ENCODE data around the gene ELF2. TPM values are rescaled to one million over a fixed set of nuclear protein-coding genes. Genes with fewer than 3 reads are reported as not detected.

ELF2 gene
- polyA plus RNA-seq, 1 donor from 2014 or later: 105 TPM

GRCh38 chr4:139191373-139191772, 14.4 kb upstream of the ELF2 start:
- H3K4me2 ChIP-seq (ENCODE audit: low read length): no peak overlapping the region
- H3K27me3 ChIP-seq (ENCODE audit: insufficient read depth, low read depth, low read length): no peaks in the 10 kb centered on the region
- no peaks in the 10 kb centered on the region for H3K9me3 ChIP-seq (ENCODE audit: low read length)
- H4K20me1 ChIP-seq (ENCODE audit: insufficient read depth): no peaks in the 10 kb centered on the region
- H3K79me2 ChIP-seq (replicated peaks; ENCODE audit: insufficient read depth, low read length): no peaks in the 10 kb centered on the region
- no peak overlapping the region for H3K4me3 ChIP-seq (ENCODE audit: low read length)
- no peak overlapping the region for H2AFZ ChIP-seq (ENCODE audit: low read depth, low read length)
- H3K9me2 ChIP-seq (ENCODE audit: insufficient read depth, low read length): no peaks in the 10 kb centered on the region
- no peaks in the 10 kb centered on the region for H3K36me3 ChIP-seq (ENCODE audit: insufficient read depth, low read length)
- H3K9ac ChIP-seq (ENCODE audit: low read length): no peak overlapping the region
- no peaks in the 10 kb centered on the region for H3F3A ChIP-seq (ENCODE audit: insufficient read depth, low read length, poor library complexity, severe bottlenecking)
- no peak overlapping the region for H3K27ac ChIP-seq (ENCODE audit: low read length)
- TF ChIP-seq TAF1 (IDR thresholded peaks at IDR 0.05; ENCODE audit: low read depth): no peak
- no peak for TF ChIP-seq SMC3 (conservative IDR thresholded peaks at IDR 0.05; ENCODE audit: poor library complexity)
- TF ChIP-seq, protein P1, sequence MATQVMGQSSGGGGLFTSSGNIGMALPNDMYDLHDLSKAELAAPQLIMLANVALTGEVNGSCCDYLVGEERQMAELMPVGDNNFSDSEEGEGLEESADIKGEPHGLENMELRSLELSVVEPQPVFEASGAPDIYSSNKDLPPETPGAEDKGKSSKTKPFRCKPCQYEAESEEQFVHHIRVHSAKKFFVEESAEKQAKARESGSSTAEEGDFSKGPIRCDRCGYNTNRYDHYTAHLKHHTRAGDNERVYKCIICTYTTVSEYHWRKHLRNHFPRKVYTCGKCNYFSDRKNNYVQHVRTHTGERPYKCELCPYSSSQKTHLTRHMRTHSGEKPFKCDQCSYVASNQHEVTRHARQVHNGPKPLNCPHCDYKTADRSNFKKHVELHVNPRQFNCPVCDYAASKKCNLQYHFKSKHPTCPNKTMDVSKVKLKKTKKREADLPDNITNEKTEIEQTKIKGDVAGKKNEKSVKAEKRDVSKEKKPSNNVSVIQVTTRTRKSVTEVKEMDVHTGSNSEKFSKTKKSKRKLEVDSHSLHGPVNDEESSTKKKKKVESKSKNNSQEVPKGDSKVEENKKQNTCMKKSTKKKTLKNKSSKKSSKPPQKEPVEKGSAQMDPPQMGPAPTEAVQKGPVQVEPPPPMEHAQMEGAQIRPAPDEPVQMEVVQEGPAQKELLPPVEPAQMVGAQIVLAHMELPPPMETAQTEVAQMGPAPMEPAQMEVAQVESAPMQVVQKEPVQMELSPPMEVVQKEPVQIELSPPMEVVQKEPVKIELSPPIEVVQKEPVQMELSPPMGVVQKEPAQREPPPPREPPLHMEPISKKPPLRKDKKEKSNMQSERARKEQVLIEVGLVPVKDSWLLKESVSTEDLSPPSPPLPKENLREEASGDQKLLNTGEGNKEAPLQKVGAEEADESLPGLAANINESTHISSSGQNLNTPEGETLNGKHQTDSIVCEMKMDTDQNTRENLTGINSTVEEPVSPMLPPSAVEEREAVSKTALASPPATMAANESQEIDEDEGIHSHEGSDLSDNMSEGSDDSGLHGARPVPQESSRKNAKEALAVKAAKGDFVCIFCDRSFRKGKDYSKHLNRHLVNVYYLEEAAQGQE (IDR thresholded peaks at IDR 0.05; ENCODE audit: borderline replicate concordance): no peak
- TF ChIP-seq, protein P2, sequence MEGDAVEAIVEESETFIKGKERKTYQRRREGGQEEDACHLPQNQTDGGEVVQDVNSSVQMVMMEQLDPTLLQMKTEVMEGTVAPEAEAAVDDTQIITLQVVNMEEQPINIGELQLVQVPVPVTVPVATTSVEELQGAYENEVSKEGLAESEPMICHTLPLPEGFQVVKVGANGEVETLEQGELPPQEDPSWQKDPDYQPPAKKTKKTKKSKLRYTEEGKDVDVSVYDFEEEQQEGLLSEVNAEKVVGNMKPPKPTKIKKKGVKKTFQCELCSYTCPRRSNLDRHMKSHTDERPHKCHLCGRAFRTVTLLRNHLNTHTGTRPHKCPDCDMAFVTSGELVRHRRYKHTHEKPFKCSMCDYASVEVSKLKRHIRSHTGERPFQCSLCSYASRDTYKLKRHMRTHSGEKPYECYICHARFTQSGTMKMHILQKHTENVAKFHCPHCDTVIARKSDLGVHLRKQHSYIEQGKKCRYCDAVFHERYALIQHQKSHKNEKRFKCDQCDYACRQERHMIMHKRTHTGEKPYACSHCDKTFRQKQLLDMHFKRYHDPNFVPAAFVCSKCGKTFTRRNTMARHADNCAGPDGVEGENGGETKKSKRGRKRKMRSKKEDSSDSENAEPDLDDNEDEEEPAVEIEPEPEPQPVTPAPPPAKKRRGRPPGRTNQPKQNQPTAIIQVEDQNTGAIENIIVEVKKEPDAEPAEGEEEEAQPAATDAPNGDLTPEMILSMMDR (IDR thresholded peaks at IDR 0.05; ENCODE audit: poor library complexity, severe bottlenecking): no peak
- TF ChIP-seq RAD21 (conservative IDR thresholded peaks at IDR 0.05): no peak
- TF ChIP-seq EZH2 (IDR thresholded peaks at IDR 0.05; ENCODE audit: borderline replicate concordance, insufficient read depth, low read length, poor library complexity, severe bottlenecking): no peak
- TF ChIP-seq POLR2AphosphoS5 (IDR thresholded peaks at IDR 0.05): no peak
- TF ChIP-seq EP300 (conservative IDR thresholded peaks at IDR 0.05; ENCODE audit: poor library complexity, severe bottlenecking): no peak
- no peak for TF ChIP-seq MXI1 (conservative IDR thresholded peaks at IDR 0.05; ENCODE audit: poor library complexity, severe bottlenecking)

GRCh38 chr4:139189972-139190371, 13.0 kb upstream of the ELF2 start:
- Histone ChIP-seq H4K20me1 (ENCODE audit: insufficient read depth) (no peaks in the 10 kb centered on the region), H3K4me2 (ENCODE audit: low read length) (no peak overlapping the region), H3K4me3 (ENCODE audit: low read length) (no peak overlapping the region), H3K9me2 (ENCODE audit: insufficient read depth, low read length) (no peaks in the 10 kb centered on the region), H3K36me3 (ENCODE audit: insufficient read depth, low read length) (no peaks in the 10 kb centered on the region), H3K9me3 (ENCODE audit: low read length) (no peaks in the 10 kb centered on the region), H3K79me2 (replicated peaks; ENCODE audit: insufficient read depth, low read length) (no peaks in the 10 kb centered on the region), H3K9ac (ENCODE audit: low read length) (no peak overlapping the region), H3K27ac (ENCODE audit: low read length) (no peak overlapping the region), H2AFZ (ENCODE audit: low read depth, low read length) (no peak overlapping the region), H3K27me3 (ENCODE audit: insufficient read depth, low read depth, low read length) (no peaks in the 10 kb centered on the region), H3F3A (ENCODE audit: insufficient read depth, low read length, poor library complexity, severe bottlenecking) (no peaks in the 10 kb centered on the region)
- TF ChIP-seq RAD21 (conservative IDR thresholded peaks at IDR 0.05) (no peak), EP300 (conservative IDR thresholded peaks at IDR 0.05; ENCODE audit: poor library complexity, severe bottlenecking) (no peak), MXI1 (conservative IDR thresholded peaks at IDR 0.05; ENCODE audit: poor library complexity, severe bottlenecking) (no peak), EZH2 (IDR thresholded peaks at IDR 0.05; ENCODE audit: borderline replicate concordance, insufficient read depth, low read length, poor library complexity, severe bottlenecking) (no peak), SMC3 (conservative IDR thresholded peaks at IDR 0.05; ENCODE audit: poor library complexity) (no peak), TAF1 (IDR thresholded peaks at IDR 0.05; ENCODE audit: low read depth) (no peak), POLR2AphosphoS5 (IDR thresholded peaks at IDR 0.05) (no peak)
- TF ChIP-seq, protein P2 (IDR thresholded peaks at IDR 0.05; ENCODE audit: poor library complexity, severe bottlenecking): no peak
- TF ChIP-seq, protein P1 (IDR thresholded peaks at IDR 0.05; ENCODE audit: borderline replicate concordance): no peak

All from neural cell (in vitro differentiated cells).